Ishikawa (cell line): ENCODE results near the gene KRT26.

Experiments
- CEBPB ChIP-seq: IDR thresholded peaks from 2 replicates; pipeline ENCODE4 v1.6.1; 2012
- CREB1 ChIP-seq: IDR thresholded peaks from 2 replicates; pipeline ENCODE4 v1.6.1; 2012; ENCODE audit warnings: low read depth
- EGR1 ChIP-seq: IDR thresholded peaks from 2 replicates; pipeline ENCODE4 v1.6.1; 2012
- EP300 ChIP-seq: IDR thresholded peaks from 2 replicates; pipeline ENCODE4 v1.6.1; 2012; ENCODE audit warnings: borderline replicate concordance
- FOXM1 ChIP-seq: IDR thresholded peaks from 2 replicates; pipeline ENCODE4 v1.6.1; 2012; ENCODE audit warnings: low read depth, borderline replicate concordance
- MAX ChIP-seq: IDR thresholded peaks from 2 replicates; pipeline ENCODE4 v1.6.1; 2012
- NFIC ChIP-seq: IDR thresholded peaks from 2 replicates; pipeline ENCODE4 v1.6.1; 2012
- RAD21 ChIP-seq: IDR thresholded peaks from 2 replicates; pipeline ENCODE4 v1.6.1; 2012; ENCODE audit warnings: low read depth
- REST ChIP-seq: IDR thresholded peaks from 2 replicates; pipeline ENCODE4 v1.6.1; 2012; ENCODE audit warnings: low read depth, mild to moderate bottlenecking
- TAF1 ChIP-seq: IDR thresholded peaks from 2 replicates; pipeline ENCODE4 v1.6.1; 2012; ENCODE audit warnings: low read depth, mild to moderate bottlenecking
- TCF12 ChIP-seq: IDR thresholded peaks from 2 replicates; pipeline ENCODE4 v1.6.1; 2012; ENCODE audit warnings: low read depth
- TEAD4 ChIP-seq: IDR thresholded peaks from 2 replicates; pipeline ENCODE4 v1.6.1; 2012
- USF1 ChIP-seq: IDR thresholded peaks from 2 replicates; pipeline ENCODE4 v1.6.1; 2012
- YY1 ChIP-seq: IDR thresholded peaks from 2 replicates; pipeline ENCODE4 v1.6.1; 2012; ENCODE audit warnings: low read depth
- ZBTB7A ChIP-seq: IDR thresholded peaks from 2 replicates; pipeline ENCODE4 v1.6.1; 2012; ENCODE audit warnings: low read depth

KRT26 gene

GRCh38 chr17:40772101-40772500 is at the start of gene KRT26:
KRT26 (minus strand) TSS chr17:40772201; CDS start chr17:40772113, 88 bp downstream.
- TF ChIP-seq ZBTB7A, result no peak
- TF ChIP-seq TAF1, result no peak
- TF ChIP-seq EP300, result no peak
- no peak for TF ChIP-seq REST
- TF ChIP-seq NFIC, result no peak
- TF ChIP-seq TEAD4, result no peak
- TF ChIP-seq YY1, result no peak
- TF ChIP-seq FOXM1, result no peak
- no peak for TF ChIP-seq CREB1
- TF ChIP-seq MAX, result no peak
- no peak for TF ChIP-seq RAD21
- TF ChIP-seq TCF12, result no peak
- TF ChIP-seq EGR1, result no peak
- no peak for TF ChIP-seq USF1

GRCh38 chr17:40821536-40821935 is 49.5 kb upstream of the KRT26 start:
- no peak for TF ChIP-seq TAF1
- TF ChIP-seq USF1, result no peak

GRCh38 chr17:40820228-40820838 is 48.3 kb upstream of the KRT26 start:
- TF ChIP-seq NFIC, result no peak
- no peak for TF ChIP-seq MAX
- no peak for TF ChIP-seq TAF1
- TF ChIP-seq CEBPB, result no peak
- no peak for TF ChIP-seq TEAD4
- no peak for TF ChIP-seq YY1
- TF ChIP-seq USF1, result no peak
- no peak for TF ChIP-seq FOXM1
- no peak for TF ChIP-seq CREB1
- TF ChIP-seq RAD21, result no peak
- no peak for TF ChIP-seq TCF12
- no peak for TF ChIP-seq REST
- TF ChIP-seq EP300, result no peak

- TF ChIP-seq ZBTB7A (no peak), USF1 (no peak), EGR1 (no peak), EP300 (no peak), NFIC (no peak), REST (no peak), CREB1 (no peak), TAF1 (no peak), MAX (no peak), CEBPB (no peak), YY1 (no peak), RAD21 (no peak), TEAD4 (no peak), FOXM1 (no peak), TCF12 (no peak)
Measured at GRCh38 chr17:40819528-40820125, 47.6 kb upstream of the KRT26 start.
